Effector CD4-positive, alpha-beta T cell (primary cell): ENCODE data around the gene APBB3.

Source experiments
- DNase-seq: peaks from one replicate; pipeline ENCODE4 v3.0.0-alpha.2; 2020

The APBB3 gene

DNA sequence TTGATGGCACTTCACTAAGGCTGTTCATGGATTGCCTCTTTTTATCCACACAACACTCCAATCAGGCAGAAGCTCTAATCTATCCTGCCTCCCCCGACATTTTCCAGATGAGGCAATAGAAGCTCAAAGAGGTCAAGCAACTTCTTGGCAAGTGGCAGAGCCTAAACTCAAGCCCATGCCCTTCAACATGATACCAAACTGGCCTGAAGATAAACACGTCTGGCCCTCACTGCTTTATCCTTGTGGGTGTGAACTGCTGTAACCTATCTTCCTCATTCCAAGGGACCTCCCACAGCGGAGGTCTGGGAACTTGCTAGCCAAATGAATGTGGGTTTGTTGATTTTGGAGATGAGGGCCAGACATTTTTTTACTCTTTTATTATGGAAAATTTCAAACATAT lies 9.8 kb upstream of the APBB3 start:
- DNase-seq: no peak

DNA sequence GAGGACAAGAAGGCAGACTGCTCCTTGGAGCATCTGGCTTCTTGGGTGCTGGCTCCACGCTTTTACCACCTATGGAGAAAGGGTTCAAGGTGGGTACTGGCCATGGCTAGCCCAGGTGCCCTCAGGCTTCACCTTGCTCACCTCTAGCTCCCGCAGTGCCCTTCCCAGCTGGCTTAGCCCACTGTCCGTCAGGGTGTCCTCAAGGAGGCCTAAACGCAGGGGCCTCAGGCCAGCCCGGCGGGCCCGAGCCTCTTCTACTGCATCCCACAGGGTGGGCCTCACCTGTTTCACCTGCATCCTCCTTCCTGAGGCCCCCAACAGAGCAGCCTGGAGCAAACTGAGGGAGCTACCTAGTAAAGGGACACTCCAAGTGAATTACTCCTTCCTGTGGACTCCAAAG lies 9.3 kb upstream of the APBB3 start:
- DNase-seq: no peak

DNA sequence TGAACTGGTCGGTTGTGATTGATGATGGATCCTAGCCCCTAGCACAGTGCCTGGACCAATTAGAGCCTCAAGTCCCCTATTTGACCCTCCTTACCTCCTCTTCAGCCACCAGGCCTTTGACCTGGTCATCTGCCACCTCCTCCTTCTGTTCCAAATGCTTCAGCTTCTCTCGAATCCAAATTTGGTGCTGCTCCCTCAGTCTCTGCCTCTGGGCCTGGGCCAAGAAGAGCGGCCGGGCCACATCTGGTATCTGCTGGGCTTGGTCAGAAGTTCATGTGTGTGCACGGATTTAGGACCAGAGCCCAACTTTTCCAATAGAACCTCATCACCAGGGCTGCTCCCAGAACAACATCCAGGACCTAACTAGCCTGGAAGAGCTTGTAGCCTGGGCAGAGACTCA lies 6.7 kb upstream of the APBB3 start:
- no peak for DNase-seq

DNA sequence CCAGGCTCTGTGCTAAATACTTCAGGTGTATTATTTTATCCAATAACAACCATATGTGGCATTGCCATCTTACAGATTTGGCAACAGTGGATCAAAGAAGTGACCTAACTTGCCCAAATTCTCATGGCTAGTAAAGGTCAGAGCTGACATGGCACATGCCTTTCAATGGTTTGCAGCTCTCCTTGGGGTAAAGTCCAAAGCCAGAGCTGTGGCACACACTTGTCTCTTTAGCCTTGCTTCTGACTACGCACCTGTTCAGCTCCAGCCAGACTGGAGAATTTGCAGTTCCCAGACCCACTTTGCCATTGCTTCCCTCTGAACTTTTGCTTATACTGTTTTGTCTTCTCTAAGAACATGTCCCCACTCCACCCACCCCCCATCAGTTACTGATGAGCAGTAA lies 6.1 kb upstream of the APBB3 start:
- DNase-seq: no peak

DNA sequence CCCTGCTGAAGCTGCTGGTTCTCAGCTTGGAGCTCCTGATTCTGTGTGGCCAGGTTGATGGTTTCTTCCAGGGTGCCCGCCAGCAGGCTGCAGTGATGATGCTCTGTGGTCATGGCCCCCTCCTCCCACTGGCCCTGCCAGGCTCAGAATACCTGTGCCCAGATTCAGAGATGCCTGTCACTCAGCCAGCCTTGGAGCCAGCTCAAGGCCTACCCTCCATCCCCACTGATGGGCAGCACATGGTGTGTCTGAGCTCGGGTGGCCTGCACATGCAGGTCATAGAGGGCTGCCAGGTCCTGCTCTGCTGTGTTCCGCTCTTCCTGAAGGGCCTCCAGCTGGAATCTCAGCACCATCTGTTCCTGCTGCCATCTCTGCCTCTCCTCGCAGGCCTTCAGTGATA lies 5.7 kb upstream of the APBB3 start:
- DNase-seq: no peak

DNA sequence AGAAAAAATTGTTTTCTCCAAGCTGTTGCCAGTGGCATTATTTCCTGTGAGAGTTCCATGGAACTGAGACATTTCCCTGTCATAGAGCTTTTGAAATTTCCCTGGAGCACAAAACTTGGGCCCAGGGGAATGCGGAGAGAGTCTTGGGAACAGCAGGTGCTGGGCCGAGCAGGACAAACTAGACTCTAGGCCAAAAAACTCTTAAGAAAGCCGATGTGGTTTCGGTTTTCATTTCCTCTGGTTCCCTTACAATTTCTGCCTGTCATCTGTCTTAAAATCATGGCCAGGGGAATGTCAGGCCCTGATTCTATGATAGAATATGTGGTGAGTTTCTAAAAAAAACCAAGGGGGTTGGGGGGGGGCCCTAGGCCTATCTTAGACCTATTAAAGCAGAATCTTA lies 4.8 kb upstream of the APBB3 start:
- DNase-seq: no peak

DNA sequence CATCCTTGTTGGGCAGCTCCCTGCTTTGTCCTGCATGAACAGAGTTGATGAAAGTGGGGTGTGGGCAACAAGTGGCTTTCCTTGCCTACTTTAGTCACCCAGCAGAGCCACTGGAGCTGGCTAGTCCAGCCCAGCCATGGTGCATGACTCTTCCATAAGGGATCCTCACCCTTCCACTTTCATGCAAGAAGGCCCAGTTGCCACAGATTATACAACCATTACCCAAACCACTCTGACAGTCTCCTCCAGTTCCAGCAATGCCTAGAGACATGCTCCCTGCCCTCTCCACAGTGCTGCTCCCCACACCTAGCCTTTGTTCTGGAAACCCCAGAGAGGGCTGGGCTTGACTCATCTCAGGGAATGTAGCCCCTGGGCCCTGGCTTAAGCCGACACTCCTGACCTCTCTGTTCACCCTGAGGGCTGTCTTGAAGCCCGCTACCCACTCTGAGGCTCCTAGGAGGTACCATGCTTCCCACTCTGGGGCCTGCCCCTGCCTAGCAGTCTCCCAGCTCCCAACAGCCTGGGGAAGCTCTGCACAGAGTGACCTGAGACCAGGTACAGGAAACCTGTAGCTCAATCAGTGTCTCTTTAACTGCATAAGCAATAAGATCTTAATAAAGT lies 4.2 kb upstream of the APBB3 start:
- DNase-seq: no peak

DNA sequence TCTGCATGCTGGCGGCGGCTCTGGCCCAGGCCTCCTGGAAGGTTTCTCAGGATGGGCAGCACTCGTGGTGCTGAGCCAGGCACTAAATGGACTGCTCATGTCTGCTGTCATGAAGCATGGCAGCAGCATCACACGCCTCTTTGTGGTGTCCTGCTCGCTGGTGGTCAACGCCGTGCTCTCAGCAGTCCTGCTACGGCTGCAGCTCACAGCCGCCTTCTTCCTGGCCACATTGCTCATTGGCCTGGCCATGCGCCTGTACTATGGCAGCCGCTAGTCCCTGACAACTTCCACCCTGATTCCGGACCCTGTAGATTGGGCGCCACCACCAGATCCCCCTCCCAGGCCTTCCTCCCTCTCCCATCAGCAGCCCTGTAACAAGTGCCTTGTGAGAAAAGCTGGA lies 3.5 kb upstream of the APBB3 start:
- DNase-seq: no peak

DNA sequence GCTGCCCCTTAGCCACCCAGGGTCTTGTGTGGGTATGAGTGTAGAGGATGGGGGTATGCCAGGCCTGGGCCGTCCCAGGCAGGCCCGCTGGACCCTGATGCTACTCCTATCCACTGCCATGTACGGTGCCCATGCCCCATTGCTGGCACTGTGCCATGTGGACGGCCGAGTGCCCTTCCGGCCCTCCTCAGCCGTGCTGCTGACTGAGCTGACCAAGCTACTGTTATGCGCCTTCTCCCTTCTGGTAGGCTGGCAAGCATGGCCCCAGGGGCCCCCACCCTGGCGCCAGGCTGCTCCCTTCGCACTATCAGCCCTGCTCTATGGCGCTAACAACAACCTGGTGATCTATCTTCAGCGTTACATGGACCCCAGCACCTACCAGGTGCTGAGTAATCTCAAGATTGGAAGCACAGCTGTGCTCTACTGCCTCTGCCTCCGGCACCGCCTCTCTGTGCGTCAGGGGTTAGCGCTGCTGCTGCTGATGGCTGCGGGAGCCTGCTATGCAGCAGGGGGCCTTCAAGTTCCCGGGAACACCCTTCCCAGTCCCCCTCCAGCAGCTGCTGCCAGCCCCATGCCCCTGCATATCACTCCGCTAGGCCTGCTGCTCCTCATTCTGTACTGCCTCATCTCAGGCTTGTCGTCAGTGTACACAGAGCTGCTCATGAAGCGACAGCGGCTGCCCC lies 2.9 kb upstream of the APBB3 start:
- DNase-seq: no peak

DNA sequence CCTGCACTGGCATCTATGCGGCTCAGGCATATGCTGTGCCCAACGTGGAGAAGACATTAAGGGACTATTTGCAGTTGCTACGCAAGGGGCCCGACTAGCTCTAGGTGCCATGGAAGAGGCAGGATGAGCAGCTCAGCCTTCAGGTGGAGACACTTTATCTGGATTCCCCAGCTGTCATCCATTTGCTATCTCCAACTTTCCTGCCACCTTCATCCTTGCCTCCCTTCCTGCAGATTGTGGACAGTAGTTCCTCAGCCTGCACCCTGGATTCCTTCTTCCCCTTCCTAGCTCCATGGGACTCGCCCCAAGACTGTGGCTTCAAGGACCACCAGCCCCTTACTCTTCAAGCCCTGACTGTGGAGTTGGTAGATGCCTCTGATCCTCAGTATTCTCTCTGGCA lies 2.3 kb upstream of the APBB3 start:
- DNase-seq: no peak

DNA sequence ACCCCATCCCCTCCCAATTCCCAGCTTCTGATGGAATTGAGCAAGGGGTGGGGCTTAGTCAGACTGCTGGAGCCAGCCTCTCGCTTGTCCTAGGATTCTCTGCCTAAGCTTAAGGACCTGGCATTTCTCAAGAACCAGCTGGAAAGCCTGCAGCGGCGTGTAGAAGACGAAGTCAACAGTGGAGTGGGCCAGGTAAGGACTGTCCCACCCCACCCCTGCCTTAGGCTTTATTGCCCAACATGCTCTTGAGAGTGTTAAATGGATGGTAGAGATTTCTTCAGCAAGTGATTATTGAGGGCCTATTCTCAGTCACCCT lies 1.3 kb upstream of the APBB3 start:
- DNase-seq: no peak

DNA sequence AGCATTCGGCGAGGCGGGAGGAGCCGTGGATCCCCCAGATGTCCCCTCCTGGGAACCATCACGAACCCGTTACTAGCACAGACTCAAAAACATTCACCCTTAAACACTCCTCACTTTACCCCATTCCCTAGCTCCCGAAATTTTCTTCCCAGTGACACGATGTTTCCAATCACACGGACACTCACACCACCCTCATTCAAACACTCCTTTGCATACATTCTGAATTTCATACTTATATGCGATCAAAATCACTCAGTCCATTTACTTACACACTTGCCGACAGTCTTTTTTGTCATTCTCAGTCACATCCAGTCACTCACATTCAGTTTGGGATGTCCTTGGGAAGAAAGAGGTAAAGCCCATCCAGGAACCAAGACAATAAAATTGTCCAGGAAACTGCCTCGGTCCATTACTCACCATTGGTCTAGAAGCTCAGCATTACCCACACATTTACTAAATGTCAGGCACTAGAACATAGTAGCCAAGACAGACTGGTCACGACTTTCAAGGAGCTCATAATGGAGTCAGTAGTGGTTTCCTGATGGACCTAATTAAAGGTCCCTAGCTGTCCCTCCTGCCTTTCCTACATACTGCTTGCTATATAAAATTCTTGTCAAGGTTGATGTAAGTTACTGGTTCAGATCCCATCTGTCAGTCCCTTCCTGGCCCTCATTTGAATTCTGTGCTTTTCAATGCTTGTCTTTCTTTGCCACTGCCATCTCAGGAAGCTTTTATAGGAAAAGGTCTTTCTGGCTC lies 804 bp upstream of the APBB3 start:
- DNase-seq: no peak

DNA sequence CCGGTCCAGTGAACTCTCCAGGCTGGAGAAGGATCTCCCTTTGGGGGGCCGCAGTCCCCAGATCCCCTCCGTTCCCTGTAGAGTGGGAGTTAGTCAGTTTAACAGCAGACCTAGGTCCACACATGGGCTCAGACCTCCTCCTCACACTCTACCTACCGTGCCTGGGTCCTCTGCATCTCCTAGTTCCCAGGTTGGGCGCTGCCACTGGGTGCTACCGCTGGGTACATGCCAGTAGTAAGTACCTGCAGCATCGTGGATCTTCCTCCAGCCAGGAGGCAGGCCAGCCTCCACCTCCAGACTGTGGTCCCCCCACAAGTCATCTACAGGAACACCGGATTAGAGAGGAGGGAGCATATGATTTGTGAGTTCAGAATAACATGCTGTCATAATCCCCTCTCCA lies 802 bp downstream of the APBB3 start:
- DNase-seq: no peak

DNA sequence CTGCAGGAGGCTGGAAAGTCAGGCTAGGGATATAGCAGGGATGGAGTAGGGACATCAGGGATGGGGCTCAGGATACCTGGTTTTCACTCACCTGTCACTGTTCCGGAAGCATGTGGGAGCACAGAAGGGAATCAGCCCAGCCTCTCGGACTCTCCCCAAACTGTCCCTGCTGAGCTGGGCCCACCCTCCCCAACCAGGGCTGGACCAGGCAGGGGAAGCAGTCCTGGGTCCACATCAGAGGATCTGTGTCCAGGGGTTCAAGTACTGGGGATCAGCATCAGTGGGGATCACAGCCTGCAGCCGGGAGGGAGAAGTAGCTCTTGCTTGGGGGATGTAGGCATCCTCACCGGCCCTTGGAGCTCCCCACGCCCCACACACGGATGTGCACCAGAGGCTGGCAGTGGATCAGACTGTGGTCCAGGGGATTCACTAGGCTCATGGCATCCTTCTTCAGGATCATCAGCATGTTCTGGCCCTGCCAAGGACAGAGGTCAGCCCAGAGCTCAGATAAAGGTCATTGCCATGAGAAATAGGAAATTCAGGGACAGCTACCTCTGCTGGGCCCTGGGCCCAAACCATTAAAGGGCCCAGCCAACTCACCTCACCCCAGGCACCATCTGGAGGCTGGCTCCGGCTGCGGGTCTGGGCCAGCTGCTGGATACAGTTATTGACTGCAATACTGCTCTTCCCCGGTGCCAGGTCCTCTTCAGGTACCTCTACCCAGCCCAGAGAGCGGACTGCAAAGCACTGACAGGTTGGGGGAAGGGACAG lies 2.5 kb downstream of the APBB3 start:
- DNase-seq: no peak

DNA sequence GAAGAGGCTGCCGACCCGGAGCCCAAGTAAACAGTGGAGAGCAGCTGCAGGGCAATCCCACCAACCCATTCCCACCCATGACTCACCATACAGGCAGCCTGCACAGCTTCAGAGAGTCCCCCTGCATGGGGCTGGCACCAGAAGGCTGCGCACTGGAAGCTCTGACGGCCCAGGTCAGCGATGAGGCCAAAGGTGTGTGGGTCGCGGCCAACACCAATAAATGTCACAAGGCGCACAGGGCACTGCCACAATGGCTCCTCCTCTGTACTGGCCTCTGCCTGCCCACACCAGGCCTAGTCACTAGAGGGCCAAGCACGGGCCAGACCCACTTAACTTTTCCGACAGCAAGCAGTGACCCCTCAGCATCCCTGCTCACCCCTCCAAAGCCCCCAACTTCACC lies 4.2 kb downstream of the APBB3 start:
- no peak for DNase-seq

DNA sequence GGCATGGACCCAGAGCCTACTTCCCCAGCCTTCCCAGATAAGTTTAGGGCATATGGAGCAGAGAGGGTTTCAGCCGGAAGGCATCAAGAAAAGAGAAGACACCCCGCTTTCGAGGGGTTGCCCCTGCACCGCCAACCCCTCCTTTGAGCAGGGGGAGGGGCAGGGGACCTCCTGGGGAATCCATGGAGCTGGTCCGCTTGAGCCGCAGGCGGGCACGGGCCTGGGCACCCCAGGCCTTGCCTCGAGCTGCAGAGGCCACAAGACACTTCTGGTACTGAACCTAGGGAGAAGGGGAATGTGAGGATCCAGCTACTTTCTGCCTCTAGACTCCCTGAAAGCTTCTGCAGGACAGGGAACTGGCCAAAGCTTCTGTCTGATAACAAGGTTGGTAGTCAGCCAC lies 5.9 kb downstream of the APBB3 start:
- DNase-seq: no peak

DNA sequence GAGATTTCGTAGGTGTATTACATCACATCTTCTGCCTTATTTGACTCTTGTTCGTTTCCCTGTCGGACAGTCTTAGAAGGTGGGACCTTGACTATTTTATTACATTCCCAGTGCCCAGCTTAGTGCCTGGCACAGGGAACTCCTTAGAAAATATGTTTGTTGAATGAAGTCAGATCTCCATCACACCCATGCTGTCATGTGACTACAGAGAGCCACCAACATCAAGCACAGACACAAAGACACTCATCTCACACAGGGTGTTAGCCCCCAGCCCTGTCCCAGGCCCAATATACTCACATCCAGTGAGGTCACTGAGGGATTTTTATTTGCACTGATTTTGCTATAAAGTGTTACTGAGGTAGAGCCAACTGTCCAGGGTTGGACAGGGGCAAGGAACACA lies 6.4 kb downstream of the APBB3 start:
- DNase-seq: no peak

DNA sequence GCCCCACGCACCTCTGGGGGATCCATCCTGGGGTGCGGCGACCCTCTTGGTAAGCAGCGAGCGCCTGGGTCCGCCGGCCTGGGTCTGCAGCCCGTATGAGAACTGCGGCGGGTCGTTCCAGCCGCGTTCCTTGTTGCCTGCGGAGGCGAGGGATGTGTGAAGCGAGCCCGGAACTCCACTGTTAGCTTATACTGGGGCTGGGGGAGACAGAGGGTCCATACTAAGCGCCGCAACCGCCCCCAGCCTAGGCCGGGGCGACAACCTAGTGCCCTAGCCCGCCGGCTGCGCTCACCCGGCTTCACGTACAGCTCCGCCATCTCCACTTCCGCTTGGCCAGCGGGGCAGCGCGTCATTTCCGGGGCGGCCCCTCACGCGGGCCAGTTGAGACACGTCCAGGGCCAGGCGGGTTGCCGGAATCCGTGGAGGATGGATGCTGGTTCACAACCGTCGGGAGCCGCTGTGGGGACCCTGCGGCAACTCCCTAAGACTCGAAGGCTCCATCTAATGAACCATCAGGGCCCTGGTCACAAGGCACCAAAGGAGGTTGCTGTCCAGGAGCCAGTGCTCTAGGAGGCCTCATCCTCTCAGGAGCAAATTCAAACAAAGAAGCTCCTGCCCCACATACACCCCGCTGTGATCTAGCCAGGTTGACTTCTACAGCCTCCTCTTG lies 7.1 kb downstream of the APBB3 start, which contains the start of gene SRA1:
SRA1 (minus strand) TSS at position 338 of the 670 bp plus-strand sequence; CDS start at position 317, 21 bp downstream.
- DNase-seq: peak; percentile 74

DNA sequence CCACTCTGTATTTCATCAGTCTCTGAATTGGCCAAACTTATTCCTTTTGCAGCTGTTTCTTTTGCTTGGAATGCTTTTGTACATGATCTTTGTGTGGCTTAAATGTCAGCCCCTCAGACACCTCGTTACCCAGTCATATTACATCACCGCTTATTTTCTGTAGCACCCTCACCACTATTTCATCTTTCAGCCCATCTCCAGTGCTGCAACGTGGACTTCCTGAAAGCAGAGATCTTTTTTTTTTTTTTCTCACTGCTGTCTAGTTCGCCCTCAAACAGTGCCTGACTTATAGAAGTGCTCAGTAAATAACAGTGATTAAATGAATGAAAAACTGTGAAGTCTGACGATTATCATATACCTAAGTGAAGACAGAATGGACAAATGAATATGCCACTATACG lies 8.0 kb downstream of the APBB3 start:
- DNase-seq: no peak

DNA sequence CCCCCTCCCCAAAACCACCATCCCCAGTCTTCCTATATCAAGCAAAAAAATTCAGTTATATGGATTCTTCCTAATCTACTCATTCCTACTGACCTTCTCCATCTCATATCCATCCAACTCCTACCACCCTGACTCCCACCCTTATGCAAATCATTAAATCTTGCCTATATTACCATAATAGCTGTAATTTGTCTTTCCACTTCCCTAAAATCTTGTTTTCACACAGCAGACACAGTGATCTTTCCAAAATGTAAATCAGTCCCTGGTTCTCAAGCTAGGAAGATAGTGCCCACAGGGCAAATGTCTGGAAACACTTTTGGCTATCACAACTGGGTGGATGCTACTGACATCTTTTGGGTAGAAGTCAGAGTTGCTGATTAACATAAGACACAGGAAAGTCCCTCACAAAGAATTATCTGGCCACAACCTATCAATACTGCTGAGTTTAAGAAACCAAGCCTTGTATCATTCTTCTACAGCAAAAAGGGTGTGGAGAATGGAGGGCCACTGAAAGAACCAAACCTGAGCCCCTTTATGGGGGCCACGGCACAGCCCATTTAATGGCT lies 8.6 kb downstream of the APBB3 start:
- DNase-seq: no peak

DNA sequence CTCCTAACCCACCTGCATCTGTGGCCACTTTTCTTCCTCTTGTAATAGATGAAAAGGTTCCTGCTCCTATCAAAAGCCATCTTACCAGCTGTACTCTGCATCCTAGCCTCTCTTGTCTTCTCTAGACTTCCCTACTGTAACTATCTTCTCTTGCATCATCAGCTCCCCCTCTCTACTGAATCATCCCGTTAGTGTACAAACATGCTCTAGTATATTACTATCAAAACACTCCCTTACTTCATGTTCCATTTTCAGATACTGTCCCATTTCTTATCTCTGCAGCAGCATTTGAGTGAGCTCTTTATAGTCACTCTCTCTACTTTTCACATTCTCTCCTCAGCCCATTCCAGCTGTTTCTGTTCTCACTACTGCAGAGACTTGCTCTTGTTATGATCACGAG lies 9.9 kb downstream of the APBB3 start:
- DNase-seq: no peak

DNA sequence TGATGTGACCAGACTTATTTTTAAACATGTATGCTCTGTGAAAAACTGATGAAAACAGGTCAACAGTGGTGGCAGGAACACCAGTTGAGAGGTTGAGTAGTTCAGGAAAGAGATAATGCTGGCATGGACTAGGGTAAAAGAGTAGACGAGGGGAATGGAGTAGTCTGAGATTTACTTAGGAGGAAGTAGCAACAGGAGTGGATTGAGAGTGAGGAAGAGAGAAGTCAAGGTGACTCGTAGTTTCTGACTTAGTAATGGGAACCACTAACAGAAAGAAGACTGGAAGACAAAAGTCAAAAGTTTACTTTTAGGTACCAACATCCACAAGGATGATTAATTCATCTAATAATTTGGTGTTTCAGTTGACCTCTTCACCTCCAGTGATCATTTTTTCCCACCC lies 10.7 kb downstream of the APBB3 start:
- DNase-seq: no peak

DNA sequence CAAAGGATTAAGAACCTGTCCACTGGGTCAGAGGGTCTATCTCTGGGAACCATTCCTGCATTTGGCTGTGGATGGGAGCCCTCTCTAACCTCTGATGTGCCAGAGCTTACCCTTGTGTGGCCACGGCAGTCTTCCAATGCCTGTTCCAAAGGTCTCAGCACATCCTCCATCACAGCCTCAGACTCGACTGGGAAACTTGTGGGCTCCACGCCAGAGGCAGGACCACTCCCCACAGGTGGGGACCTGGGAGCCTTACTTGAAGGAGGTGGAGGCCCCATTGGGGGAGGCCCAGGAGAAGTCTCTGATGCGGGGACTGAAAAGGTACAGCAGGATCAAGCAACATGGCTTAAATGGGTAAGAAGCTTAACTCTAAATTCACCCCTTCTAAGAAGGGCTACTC lies 12.5 kb downstream of the APBB3 start:
- no peak for DNase-seq
